Thymus (tissue), 11 donors: ENCODE results near the gene FANCL. TPM values are rescaled to one million over a fixed set of nuclear protein-coding genes. Genes with fewer than 3 reads are reported as not detected.
"Not testable (repeated sequence)": the region's sequence is repeated elsewhere in the genome, so short reads cannot be mapped to it uniquely, and the experiment has no call there.

Experiments
- DNase-seq, 9 donors: peaks; one replicate each; pipeline ENCODE4 v3.0.0-alpha.2; 2013; ENCODE audit warnings: low spot score in 9 of 9, low read depth in 6 of 9, missing footprints in 1 of 9
- H3K27ac ChIP-seq, 2 donors: one replicate each; pipeline ENCODE4 v1.5.1; 2013; ENCODE audit warnings: control low read depth in 1 of 2, low read depth in 1 of 2, low read length in 1 of 2, mild to moderate bottlenecking in 1 of 2, moderate library complexity in 1 of 2
- H3K27me3 ChIP-seq, 2 donors: one replicate each; pipeline ENCODE4 v1.5.1; 2013; ENCODE audit warnings: low read length in 1 of 2; ENCODE audit not compliant: control insufficient read depth in 2 of 2, insufficient read depth in 1 of 2
- H3K36me3 ChIP-seq, 2 donors: one replicate each; pipeline ENCODE4 v1.5.1; 2013; ENCODE audit warnings: low read length in 1 of 2, mild to moderate bottlenecking in 1 of 2, moderate library complexity in 1 of 2; ENCODE audit not compliant: control insufficient read depth in 2 of 2, insufficient read depth in 2 of 2
- H3K4me1 ChIP-seq, 2 donors: one replicate each; pipeline ENCODE4 v1.5.1; 2013; ENCODE audit warnings: low read length in 2 of 2; ENCODE audit not compliant: control insufficient read depth in 2 of 2, insufficient read depth in 2 of 2
- H3K4me3 ChIP-seq, 2 donors: one replicate each; pipeline ENCODE4 v1.5.1; 2013; ENCODE audit warnings: low read length in 2 of 2, control low read depth in 1 of 2, mild to moderate bottlenecking in 1 of 2
- H3K9me3 ChIP-seq, 2 donors: one replicate each; pipeline ENCODE4 v1.5.1; 2013; ENCODE audit warnings: low read length in 1 of 2, mild to moderate bottlenecking in 1 of 2; ENCODE audit not compliant: control insufficient read depth in 2 of 2, insufficient read depth in 1 of 2
- WGBS: extraction: QIAGEN DNeasy Blood & Tissue Kit; methylation state at CpG from one replicate; pipeline ENCODE4 v1.1.7; 2013; 5-methylcytosine and 5-hydroxymethylcytosine counted together
- polyA plus RNA-seq: library from polyadenylated mRNA; stranded (reverse); fragments of 200-250 nt; gene quantifications from one replicate; pipeline ENCODE4 v1.2.3, GENCODE V29; 2013
- total RNA-seq: library from RNA; stranded (reverse); fragments of 120-200 nt; gene quantifications from one replicate; pipeline ENCODE4 v1.2.4, GENCODE V29; 2013
- donor health status: healthy.

The FANCL gene
- total and polyA plus RNA-seq, 2 donors, result 26.9 to 29.4 TPM

- no peaks in the 10 kb centered on the region for H3K9me3 ChIP-seq
- DNase-seq, result no peak
- WGBS, result 95% methylated on average over 1 of the region's 1 CpG
- no peaks in the 10 kb centered on the region for H3K27me3 ChIP-seq
- H3K4me1 ChIP-seq, result no peaks in the 10 kb centered on the region
- H3K4me3 ChIP-seq, result no peak overlapping the region
- H3K27ac ChIP-seq, result no peak overlapping the region
- no peaks in the 10 kb centered on the region for H3K36me3 ChIP-seq
These were observed 45.5 kb downstream of the FANCL start for GRCh38 chr2:58195662-58196061.

DNA sequence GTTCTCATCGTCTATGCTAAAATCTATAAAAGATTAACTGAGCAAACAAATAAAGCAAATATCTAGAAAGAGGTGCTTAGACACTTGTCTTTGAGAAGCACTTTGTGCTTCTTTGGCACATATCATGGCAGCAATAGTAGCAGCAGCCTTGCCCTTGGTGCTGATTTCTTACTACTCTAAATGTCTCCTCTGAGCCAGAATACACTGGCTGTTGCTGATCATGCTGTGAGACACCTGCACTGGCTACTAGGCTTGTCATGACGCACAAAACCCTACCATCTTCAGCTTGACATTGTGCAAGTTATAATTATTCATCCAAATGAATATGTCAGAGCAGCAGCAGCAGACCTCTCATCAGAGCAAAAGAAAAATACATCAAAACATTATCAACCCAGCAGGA, 46.7 kb downstream of the FANCL start:
- WGBS, result 98% methylated on average over 2 of the region's 2 CpGs
- no peak for DNase-seq
- H3K4me3 ChIP-seq, result no peak overlapping the region

GRCh38 chr2:58187022-58187421, 54.1 kb downstream of the FANCL start:
- H3K9me3 ChIP-seq, H3K27ac ChIP-seq, DNase-seq, H3K4me3 ChIP-seq, H3K4me1 ChIP-seq, H3K36me3 ChIP-seq, H3K27me3 ChIP-seq: not testable (repeated sequence)
- 93% methylated on average over 6 of the region's 6 CpGs for WGBS

More for the DNA sequence above, 46.7 kb downstream of the FANCL start:
- Histone ChIP-seq H3K9me3 (no peaks in the 10 kb centered on the region), H3K27ac (no peak overlapping the region), H3K27me3 (no peaks in the 10 kb centered on the region), H3K36me3 (no peaks in the 10 kb centered on the region), H3K4me1 (no peaks in the 10 kb centered on the region)

DNA sequence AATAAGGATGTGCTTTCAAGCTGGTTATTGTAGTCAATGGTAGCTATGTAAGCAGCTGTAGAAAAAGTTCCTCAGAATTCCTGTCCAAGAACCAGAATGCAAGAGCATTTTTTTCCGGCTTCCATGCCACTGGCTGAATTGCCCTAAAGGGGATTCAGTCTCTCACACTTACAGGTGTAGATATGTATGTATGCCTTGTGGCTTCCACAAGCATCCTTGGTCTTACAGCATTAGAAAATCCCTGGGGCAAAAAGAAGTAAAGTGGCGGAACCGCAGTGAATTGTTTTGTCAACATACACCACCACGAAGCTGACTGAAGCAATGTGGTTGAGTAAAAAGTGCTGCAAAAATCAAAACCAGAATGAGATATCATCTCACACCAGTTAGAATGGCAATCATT, 54.6 kb downstream of the FANCL start:
- no peaks in the 10 kb centered on the region for H3K4me1 ChIP-seq
- H3K9me3 ChIP-seq, result no peaks in the 10 kb centered on the region
- no peak for DNase-seq
- H3K4me3 ChIP-seq, result no peak overlapping the region
- WGBS, result 88% methylated on average over 4 of the region's 4 CpGs
- no peak overlapping the region for H3K27ac ChIP-seq
- H3K27me3 ChIP-seq, result no peaks in the 10 kb centered on the region
- no peaks in the 10 kb centered on the region for H3K36me3 ChIP-seq

GRCh38 chr2:58182527-58182926, 58.6 kb downstream of the FANCL start:
- WGBS, result 98% methylated on average over 1 of the region's 1 CpG

DNA sequence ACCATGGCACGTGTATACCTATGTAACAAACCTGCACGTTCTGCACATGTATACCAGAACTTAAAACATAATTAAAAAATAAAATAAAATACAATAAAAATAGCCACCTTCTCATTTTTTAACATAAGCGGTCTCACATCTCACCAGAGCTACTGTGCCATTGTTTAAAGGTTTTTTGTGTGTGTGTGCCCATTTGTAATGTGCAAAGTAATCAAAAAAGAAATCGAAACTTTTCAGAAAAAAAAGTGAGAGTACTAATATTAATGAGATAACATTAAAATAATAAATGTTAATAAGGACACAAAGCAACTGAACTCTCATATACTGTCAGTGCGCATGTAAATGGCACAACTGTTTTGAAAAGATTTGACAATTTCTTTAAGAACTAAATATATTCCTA, 60.5 kb downstream of the FANCL start:
- H3K9me3 ChIP-seq, result no peaks in the 10 kb centered on the region
- no peaks in the 10 kb centered on the region for H3K36me3 ChIP-seq
- H3K4me3 ChIP-seq, result no peak overlapping the region
- DNase-seq, result no peak
- WGBS, result 98% methylated on average over 5 of the region's 5 CpGs
- H3K4me1 ChIP-seq, result no peaks in the 10 kb centered on the region
- no peaks in the 10 kb centered on the region for H3K27me3 ChIP-seq
- no peak overlapping the region for H3K27ac ChIP-seq

More at GRCh38 chr2:58182527-58182926, 58.6 kb downstream of the FANCL start:
- Histone ChIP-seq H3K4me3 (no peak overlapping the region), H3K27ac (no peak overlapping the region), H3K4me1 (no peaks in the 10 kb centered on the region), H3K27me3 (no peaks in the 10 kb centered on the region), H3K9me3 (no peaks in the 10 kb centered on the region), H3K36me3 (no peaks in the 10 kb centered on the region)
- no peak for DNase-seq

DNA sequence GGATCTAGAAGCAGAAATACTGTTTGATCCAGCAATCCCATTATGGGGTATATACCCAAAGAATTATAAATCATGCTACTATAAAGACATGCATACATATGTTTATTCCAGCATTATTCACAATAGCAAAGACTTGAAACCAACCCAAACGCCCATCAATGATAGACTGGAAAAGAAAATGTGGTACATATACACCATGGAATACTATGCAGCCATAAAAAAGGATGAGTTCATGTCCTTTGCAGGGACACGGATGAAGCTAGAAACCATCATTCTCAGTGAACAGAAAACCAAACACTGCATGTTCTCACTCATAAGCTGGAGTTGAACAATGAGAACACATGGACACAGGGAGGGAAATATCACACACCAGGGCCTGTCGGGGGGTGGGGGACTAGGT, 61.0 kb downstream of the FANCL start:
- WGBS, result 96% methylated on average over 3 of the region's 3 CpGs
- H3K4me1 ChIP-seq, DNase-seq, H3K9me3 ChIP-seq, H3K27me3 ChIP-seq, H3K27ac ChIP-seq, H3K4me3 ChIP-seq, H3K36me3 ChIP-seq: not testable (repeated sequence)

DNA sequence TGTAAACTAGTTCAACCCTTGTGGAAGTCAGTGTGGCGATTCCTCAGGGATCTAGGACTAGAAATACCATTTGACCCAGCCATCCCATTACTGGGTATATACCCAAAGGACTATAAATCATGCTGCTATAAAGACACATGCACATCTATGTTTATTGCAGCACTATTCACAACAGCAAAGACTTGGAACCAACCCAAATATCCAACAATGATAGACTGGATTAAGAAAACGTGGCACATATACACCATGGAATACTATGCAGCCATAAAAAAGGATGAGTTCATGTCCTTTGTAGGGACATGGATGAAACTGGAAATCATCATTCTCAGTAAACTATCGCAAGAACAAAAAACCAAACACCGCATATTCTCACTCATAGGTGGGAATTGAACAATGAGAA, 63.9 kb downstream of the FANCL start:
- H3K27ac ChIP-seq, H3K9me3 ChIP-seq, DNase-seq, H3K4me3 ChIP-seq, H3K27me3 ChIP-seq, H3K36me3 ChIP-seq, H3K4me1 ChIP-seq: not testable (repeated sequence)
- 87% methylated on average over 2 of the region's 4 CpGs for WGBS

DNA sequence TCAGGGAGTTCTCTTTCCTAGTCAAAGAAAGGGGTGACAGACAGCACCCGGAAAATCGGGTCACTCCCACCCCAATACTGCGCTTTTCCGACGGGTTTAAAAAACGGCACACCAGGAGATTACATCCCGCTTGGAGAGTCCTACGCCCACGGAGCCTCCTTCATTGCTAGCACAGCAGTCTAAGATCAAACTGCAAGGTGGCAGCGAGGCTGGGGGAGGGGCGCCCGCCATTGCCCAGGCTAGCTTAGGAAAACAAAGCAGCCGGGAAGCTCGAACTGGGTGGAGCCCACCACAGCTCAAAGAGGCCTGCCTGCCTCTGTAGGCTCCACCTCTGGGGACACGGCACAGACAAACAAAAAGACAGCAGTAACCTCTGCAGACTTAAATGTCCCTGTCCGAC, 69.3 kb downstream of the FANCL start:
- WGBS, result 98% methylated on average over 16 of the region's 16 CpGs
- H3K27me3 ChIP-seq, H3K4me3 ChIP-seq, DNase-seq, H3K27ac ChIP-seq, H3K36me3 ChIP-seq, H3K9me3 ChIP-seq, H3K4me1 ChIP-seq: not testable (repeated sequence)

DNA sequence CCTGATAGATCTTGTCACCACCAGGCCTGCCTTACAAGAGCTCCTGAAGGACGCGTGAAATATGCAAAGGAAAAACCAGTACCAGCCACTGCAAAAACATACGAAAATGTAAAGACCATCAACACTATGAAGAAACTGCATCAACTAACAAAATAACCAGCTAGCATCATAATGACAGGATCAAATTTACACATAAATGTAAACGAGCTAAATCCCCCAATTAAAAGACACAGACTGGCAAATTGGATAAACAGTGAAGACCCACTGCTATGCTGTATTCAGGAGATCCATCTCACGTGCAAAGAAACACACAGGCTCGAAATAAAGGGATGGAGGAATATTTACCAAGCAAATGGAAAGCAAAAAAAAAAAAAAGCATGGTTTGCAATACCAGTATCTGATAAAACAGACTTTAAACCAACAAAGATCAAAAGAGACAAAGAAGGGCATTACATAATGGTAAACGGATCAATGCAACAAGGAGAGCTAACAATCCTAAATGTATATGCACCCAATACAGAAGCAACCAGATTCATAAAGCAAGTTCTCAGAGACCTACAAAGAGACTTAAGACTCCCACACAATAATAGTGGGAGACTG, 70.7 kb downstream of the FANCL start:
- not testable (repeated sequence) for H3K27ac ChIP-seq, H3K27me3 ChIP-seq, H3K36me3 ChIP-seq, H3K4me3 ChIP-seq, H3K4me1 ChIP-seq, DNase-seq, H3K9me3 ChIP-seq
- 98% methylated on average over 7 of the region's 7 CpGs for WGBS
